ENCODE measurements around the gene ALLC.

DNA sequence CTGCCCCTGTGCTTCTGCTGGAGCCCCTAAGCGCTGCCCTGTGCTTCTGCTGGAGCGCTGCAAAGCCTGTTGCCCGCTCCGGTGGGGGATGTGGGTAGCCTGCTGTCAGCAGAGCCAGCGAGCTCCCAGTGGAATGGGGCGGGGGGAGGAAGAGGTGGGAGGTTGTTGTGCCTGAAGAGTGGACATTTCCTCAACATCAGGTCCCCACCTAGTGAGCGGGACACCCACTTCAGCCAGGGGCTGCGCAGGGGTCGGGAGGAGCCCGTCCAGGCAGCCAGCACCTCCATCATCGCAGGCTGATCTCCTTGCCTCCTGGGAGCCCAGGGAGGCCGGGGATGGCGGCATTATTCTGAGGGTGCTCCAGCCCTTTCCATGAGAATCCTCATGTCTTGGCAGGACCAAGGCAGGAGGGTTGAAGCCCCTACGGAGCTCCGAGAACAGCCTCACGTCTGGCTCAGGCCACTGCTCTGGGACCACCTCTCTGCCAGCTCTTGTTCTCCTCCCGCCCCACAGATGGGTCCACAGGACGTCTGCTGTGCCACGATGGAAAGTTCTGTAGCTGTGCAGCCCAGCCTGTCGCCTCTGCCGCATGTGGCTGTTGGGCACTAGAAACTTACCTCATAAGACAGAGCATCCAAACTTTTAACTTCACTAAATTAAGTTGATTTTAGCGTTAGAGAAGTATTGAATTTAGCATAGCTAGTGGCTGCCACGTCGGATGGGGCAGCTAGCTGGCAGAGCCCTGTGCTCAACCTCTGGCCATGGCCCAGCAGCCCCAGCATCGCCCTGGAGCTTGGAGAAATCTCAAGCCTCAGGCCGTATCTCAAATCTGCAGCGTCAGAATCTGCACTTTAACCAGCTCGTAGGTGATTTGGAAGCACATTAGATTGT is 1.9 kb upstream of the ALLC start:
- TF ChIP-seq, protein P1, sequence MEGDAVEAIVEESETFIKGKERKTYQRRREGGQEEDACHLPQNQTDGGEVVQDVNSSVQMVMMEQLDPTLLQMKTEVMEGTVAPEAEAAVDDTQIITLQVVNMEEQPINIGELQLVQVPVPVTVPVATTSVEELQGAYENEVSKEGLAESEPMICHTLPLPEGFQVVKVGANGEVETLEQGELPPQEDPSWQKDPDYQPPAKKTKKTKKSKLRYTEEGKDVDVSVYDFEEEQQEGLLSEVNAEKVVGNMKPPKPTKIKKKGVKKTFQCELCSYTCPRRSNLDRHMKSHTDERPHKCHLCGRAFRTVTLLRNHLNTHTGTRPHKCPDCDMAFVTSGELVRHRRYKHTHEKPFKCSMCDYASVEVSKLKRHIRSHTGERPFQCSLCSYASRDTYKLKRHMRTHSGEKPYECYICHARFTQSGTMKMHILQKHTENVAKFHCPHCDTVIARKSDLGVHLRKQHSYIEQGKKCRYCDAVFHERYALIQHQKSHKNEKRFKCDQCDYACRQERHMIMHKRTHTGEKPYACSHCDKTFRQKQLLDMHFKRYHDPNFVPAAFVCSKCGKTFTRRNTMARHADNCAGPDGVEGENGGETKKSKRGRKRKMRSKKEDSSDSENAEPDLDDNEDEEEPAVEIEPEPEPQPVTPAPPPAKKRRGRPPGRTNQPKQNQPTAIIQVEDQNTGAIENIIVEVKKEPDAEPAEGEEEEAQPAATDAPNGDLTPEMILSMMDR (conservative IDR thresholded peaks at IDR 0.05; ENCODE audit: low read length) = no peak
- no peak for TF ChIP-seq EZH2phosphoT487 (IDR thresholded peaks at IDR 0.05; ENCODE audit: borderline replicate concordance)

All from Loucy (cell line).